ENCODE measurements around the gene PRKCA. TPM values are rescaled to one million over a fixed set of nuclear protein-coding genes. Genes with fewer than 3 reads are reported as not detected.

PRKCA gene
- total RNA-seq, 1 donor from 2014 or later = 6.7 TPM

DNA sequence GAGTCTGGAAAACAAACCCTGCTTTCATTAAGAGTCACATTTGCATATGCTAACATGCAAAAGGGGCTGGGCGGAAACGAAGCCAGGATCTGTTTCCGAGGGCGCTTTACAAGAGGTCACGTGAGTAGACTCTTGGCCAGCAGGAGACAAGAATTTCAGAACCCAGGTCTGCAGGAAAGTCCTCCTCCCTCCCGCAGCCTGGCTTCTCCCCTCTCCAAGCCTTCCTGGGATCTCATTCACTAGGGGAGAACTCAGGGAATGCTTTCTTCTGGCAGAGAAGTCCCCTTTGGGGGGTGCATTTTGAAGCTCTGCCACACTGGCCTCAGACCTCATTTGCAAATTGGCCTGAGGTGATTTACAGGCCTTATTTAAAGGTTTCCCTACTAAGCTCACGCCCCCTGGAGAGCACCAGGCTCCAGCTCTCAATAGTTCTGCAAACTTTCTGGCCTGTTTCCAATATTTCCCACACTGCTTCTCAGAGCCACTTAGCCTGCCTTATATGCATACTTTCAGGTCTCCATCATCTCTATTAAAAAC, 475.3 kb downstream of the PRKCA start:
- no peak overlapping the region for H3K4me3 ChIP-seq (ENCODE audit: low read depth, low read length)
- TF ChIP-seq, protein P1, sequence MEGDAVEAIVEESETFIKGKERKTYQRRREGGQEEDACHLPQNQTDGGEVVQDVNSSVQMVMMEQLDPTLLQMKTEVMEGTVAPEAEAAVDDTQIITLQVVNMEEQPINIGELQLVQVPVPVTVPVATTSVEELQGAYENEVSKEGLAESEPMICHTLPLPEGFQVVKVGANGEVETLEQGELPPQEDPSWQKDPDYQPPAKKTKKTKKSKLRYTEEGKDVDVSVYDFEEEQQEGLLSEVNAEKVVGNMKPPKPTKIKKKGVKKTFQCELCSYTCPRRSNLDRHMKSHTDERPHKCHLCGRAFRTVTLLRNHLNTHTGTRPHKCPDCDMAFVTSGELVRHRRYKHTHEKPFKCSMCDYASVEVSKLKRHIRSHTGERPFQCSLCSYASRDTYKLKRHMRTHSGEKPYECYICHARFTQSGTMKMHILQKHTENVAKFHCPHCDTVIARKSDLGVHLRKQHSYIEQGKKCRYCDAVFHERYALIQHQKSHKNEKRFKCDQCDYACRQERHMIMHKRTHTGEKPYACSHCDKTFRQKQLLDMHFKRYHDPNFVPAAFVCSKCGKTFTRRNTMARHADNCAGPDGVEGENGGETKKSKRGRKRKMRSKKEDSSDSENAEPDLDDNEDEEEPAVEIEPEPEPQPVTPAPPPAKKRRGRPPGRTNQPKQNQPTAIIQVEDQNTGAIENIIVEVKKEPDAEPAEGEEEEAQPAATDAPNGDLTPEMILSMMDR (conservative IDR thresholded peaks at IDR 0.05; ENCODE audit: low read depth, low read length) = no peak
- DNase-seq (ENCODE audit: low read depth) = no peak

DNA sequence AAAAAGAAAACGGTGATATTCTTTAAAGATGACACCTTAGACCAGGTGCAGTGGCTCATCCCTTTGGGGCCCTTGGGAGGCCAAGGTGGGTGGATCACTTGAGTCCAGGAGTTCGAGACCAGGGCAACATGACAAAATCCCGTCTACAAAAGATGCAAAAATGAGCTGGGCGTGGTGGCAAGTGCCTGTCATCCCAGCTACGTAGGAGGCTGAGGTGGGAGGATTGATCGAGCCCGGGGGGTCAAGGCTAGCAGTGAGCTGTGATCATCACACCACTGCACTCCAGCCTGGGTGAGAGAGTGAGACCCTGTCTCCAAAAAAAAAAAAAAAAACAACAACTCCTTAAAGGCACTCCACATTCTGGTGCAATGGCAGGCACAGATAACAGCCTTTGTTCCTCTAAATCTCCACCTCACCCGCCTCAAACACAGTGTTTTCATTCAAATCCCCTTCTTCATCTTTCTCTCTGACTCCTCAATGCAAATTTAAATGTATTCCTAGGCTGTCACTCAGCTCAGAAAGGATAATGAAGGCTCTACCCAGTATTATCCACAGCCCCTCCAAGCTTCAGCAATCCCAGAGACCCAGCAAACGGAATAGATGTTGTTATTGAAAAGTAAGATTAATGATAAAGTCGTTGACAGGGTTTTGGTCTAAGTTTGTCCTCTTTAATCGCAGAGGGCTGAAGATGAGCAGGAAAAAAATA, 476.3 kb downstream of the PRKCA start:
- no peak overlapping the region for H3K4me3 ChIP-seq (ENCODE audit: low read depth, low read length)
- TF ChIP-seq, protein P1 (conservative IDR thresholded peaks at IDR 0.05; ENCODE audit: low read depth, low read length) = no peak
- DNase-seq (ENCODE audit: low read depth) = no peak

DNA sequence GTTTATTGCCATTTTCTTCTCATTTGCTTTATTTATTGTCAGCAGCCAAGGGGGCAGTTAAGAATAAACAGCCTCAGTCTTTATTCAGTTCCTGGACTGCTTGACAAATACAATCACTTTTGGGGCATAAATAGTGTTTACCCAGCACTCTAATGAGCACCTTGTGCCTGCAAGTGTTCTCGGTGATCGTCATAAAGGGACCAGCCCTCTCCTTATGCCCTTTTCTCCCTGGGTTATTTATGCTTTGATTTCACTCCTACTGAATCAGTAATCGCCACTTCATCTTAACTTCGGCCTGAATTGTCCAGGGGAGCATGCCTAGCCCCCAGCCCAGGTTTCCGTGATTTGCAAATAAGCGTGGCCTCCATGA, 476.8 kb downstream of the PRKCA start:
- no peak for DNase-seq (ENCODE audit: low read depth)
- TF ChIP-seq, protein P1 (conservative IDR thresholded peaks at IDR 0.05; ENCODE audit: low read depth, low read length) = no peak
- H3K4me3 ChIP-seq (ENCODE audit: low read depth, low read length) = no peak overlapping the region

DNA sequence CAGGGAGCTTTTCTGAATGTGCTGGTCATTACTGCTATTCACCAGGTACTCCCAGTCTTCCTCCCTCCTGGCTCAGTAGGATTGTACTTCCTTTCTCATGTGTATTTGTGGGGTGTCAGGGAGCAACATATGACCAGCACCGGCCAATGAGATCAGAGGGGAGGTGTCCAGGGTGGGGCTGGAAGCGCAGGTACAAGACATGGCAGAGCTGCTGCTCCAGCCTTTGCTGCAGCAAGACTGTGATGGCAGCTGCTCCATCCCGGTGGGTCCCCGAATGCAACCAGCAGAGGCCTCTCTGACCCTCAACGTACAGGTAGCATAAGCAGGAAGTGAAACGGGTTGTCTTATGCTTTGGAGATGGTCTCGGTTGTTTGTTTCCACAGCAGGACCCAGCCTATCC, 478.7 kb downstream of the PRKCA start:
- DNase-seq (ENCODE audit: low read depth) = no peak

DNA sequence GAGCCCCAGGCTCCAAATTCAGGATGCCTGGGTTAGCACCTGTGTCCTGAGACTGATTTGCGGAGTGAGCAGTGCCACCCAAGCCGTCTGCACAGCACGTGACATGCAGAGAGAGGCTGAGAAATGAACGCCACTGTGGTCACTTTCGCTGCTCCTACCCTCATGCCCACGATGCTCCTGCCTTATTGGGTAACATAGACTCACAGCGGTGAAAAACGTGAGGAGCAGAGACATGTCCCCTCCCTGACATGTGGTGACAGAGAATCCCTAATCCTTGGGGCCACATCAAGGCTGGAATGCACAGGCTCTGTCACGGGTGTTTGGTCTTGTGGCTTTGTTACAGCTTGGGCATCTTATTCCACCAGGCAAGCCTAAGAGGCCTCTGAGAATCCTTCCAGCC, 480.4 kb downstream of the PRKCA start:
- TF ChIP-seq, protein P1 (conservative IDR thresholded peaks at IDR 0.05; ENCODE audit: low read depth, low read length) = no peak
- DNase-seq (ENCODE audit: low read depth) = no peak
- no peak overlapping the region for H3K4me3 ChIP-seq (ENCODE audit: low read depth, low read length)

More for the DNA sequence above, 478.7 kb downstream of the PRKCA start:
- H3K4me3 ChIP-seq (ENCODE audit: low read depth, low read length) = no peak overlapping the region
- TF ChIP-seq, protein P1 (conservative IDR thresholded peaks at IDR 0.05; ENCODE audit: low read depth, low read length) = no peak

DNA sequence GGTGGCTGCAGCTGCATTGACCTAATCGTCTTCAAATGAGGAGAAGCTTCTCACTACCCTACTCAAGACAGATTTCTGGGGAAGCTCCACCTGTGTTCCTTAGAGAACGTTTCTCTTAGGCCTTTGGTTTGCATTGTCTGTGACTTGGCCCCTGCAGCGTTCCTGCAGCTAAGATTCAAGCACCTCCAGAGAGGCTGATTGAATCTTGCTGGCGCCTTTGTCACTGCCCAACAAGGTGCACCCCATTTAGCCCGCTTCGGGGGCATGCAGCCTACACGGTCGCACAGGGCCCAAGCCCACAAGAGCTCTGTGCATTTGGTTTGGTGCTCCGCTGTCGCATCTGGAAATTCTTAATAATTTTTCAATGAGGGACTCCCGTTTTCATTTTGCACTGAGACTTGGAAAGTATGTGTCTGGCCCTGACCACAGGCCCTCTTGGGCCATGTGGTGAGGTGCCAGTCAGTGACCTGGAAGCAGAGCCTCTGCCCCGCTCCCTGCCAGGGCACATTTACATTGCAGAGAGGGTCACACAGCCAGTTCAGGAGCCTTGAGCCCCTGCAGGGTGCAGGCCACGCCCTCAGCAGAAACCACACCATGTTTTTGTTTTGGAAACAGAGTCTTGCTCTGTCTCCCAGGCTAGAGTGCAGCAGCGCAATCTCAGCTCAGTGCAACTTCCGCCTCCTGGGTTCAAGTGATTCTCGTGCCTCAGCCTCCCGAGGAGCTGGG, 481.4 kb downstream of the PRKCA start:
- TF ChIP-seq, protein P1 (conservative IDR thresholded peaks at IDR 0.05; ENCODE audit: low read depth, low read length) = no peak
- DNase-seq (ENCODE audit: low read depth) = no peak
- no peak overlapping the region for H3K4me3 ChIP-seq (ENCODE audit: low read depth, low read length)
